Heart left ventricle (tissue), 13 donors: ENCODE measurements around the gene C2CD4D.

Experiments used
- CTCF ChIP-seq, 12 donors: fragments of 200-600 bp; sonication (generic) in 4 of 12; IDR thresholded peaks; one replicate each; pipeline versions ENCODE4 v1.5.0 to v1.8.0; 2018 to 2022; ENCODE audit warnings: antibody characterized with exemption in 12 of 12, mild to moderate bottlenecking in 5 of 12
- POLR2A ChIP-seq, 2 donors: fragments of 450-650 bp; IDR thresholded peaks; one replicate each; pipeline ENCODE4 v1.6.1; 2017; ENCODE audit warnings: antibody characterized with exemption in 2 of 2, mild to moderate bottlenecking in 2 of 2, moderate library complexity in 2 of 2
- donor health status: ischemic (EF 13 %, LVEDD 7.1; RV severe dilation, severe dysfunction).
- donor health status: DM: no; HTN: yes; CAD: no.
- donor health status: DM: no; HTN: no; CAD: no.
- donor health status: ischemic (EF 25% LVEDD 6.9; RV normal size, moderate dysfunction).
- donor health status: ischemic (EF 25% LVEDD 5.7; RV mildly dilated, moderate dysfunction).
- donor health status: ischemic (EF 35%, LVEDD 5.7; RV mildly dilated, moderate dysfunction).
- donor health status: nonischemic (EF 11% LVEDD 7.7; RV severe dilation, severe dysfunction).
- donor health status: DM: yes; HTN: yes; CAD: no.
- donor health status: PGD.
- donor health status: ischemic (EF 29% LVEDD 5.4; RV normal size, mild dysfunction).
- donor health status: nonischemic (EF 23%, LVEDD 6.1; RV moderate dilation, normal function).

GRCh38 chr1:151798571-151798970 is 41.0 kb downstream of the C2CD4D start:
- TF ChIP-seq POLR2A (IDR thresholded peaks at IDR 0.05) (no peak), CTCF (IDR thresholded peaks at IDR 0.05) (no peak)
